HG03103 (cell line): ENCODE measurements around the gene IFT22.
"Not testable (repeated sequence)": the region's sequence is repeated elsewhere in the genome, so short reads cannot be mapped to it uniquely, and the experiment has no call there.

Experiments
- ATAC-seq: cut with Tn5 transposase; IDR thresholded peaks from one replicate; pipeline ENCODE4 v1.9.1; 2021; ENCODE audit warnings: low read depth; ENCODE audit not compliant: unreplicated experiment

IFT22 gene

DNA sequence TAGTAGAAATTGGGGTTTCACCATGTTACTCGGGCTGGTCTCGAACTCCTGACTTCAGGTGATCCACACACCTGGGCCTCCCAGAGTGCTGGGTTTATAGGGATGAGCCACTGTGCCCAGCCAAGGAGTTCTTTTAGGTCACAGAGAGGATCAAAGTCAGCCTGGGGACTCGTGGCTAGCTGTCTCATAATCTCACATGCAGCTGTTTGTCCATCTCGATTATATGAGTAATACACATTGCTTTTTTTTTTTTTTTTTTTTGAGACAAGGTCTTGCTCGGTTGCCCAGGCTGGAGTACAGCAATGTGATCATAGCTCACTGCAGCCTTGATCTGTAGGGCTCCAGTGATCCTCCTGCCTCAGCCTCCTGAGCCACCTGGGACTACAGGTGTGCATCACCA lies 2.2 kb downstream of the IFT22 start:
- ATAC-seq = no peak

DNA sequence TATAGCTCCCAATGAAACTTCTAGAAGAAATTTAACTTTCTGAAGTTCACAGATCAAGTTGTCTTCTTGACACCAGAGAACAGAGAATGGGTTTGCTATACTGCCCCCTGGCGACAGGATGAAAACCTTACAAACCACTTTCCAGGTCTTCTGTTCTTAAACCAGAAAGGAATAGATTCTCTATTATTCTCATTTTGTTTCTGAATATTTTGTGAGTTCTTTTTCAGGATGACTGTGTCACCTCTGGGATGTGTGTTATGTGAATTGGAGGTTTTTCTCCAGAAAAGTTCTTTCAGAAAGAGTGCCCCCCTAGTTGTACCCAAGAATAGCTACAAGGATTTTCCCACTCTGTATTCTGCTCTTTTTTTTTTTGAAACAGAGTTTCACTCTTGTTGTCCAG lies 6.3 kb downstream of the IFT22 start:
- no peak for ATAC-seq

DNA sequence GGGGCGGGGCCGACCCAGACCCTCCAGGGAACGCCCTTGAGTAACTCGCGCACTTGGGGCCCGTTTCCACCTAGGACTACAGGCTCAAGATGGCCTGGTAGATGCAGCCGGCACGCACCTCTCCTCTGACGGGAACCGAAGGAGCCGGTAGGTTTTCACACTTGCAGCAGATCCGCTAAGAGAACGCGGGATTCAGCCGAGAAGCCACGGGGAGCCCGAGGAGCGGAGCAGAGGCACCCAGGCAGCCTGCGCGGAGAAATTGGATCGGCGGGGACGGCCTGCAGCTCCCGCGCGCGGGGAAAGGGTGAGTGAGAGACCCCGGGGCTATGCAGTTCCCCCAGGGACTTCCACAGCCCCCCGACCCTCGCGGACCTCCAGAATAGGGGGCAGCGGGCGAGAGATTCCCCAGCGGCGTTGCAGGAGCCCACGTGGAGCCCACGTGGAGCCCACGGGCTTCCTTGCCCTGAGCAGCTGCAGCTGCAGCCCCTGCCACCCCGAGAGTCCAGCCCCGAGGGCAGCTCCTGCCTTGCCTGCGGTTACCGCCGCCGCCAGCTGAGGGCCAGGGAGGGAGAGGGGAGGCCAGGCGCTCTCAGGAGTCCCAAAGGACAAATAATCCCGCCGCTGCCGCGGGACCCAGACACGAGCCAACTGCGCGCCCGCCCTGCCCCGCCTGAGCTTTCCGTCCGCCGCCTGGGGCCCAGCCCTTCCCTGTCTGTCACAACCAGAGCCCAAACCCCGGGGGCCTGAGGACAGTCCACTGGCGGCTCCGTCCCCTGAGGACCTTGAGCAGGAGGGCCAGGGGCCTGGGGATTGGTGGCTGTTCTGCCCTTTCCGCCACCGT lies 13.1 kb downstream of the IFT22 start:
- ATAC-seq = no peak

DNA sequence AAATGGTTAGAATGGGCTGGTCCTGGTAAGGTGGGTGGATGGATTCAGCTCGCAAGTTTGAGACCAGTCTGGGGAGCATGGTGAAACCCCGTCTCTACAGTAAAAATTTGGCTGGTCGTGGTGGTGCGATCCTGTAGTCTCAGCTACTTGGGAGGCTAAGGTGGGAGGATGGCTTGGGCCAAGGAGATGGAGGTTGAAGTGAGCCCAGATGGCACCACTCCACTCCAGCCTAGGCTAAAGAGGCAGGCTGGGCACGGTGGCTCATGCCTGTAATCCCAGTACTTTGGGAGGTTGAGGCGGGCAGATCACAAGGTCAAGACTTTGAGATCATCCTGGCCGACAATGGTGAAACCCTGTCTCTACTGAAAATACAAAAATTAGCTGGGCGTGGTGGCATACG lies 15.3 kb downstream of the IFT22 start:
- no peak for ATAC-seq

DNA sequence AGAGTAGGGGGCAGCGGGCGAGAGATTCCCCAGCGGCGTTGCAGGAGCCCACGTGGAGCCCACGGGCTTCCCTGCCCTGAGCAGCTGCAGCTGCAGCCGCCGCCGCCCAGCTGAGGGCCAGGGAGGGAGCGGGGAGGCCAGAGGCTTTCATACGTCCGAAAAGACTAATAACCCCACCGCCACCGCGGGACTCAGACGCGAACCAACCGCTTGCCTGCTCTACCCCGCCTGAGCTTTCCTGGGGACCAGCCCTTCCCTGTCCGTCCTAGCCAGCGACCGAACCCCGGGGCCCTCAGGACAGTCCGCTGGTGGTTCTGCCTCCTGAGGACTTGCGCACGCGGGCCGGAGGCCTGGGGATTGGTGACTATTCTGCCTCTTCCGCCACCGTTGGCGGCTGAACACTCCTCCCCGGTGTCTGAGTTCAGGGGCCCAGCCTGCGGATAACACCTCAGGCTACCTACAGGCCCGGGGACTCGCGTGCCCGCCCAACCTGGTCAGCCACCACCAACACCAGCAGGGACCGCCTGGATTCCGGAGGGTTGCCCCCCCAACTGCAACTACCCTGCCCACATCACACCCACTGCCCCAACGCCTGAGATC lies 18.4 kb downstream of the IFT22 start:
- no peak for ATAC-seq

DNA sequence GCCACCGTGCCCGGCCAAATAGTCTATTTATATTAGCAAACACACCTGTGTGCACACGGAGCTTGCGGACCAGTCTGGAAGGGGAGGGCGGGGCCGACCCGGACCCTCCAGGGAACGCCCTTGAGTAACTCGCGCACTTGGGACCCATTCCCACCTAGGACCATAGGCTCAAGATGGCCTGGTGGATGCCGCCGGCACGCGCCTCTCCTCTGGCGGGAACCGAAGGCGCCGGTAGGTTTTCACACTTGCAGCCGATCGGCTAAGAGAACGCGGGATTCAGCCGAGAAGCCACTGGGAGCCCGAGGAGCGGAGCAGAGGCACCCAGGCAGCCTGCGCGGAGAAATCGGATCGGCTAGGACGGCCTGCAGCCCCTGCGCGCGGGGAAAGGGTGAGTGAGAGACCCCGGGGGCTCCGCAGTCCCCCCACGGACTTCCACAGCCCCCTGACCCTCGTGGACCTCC lies 18.9 kb downstream of the IFT22 start:
- ATAC-seq = no peak

DNA sequence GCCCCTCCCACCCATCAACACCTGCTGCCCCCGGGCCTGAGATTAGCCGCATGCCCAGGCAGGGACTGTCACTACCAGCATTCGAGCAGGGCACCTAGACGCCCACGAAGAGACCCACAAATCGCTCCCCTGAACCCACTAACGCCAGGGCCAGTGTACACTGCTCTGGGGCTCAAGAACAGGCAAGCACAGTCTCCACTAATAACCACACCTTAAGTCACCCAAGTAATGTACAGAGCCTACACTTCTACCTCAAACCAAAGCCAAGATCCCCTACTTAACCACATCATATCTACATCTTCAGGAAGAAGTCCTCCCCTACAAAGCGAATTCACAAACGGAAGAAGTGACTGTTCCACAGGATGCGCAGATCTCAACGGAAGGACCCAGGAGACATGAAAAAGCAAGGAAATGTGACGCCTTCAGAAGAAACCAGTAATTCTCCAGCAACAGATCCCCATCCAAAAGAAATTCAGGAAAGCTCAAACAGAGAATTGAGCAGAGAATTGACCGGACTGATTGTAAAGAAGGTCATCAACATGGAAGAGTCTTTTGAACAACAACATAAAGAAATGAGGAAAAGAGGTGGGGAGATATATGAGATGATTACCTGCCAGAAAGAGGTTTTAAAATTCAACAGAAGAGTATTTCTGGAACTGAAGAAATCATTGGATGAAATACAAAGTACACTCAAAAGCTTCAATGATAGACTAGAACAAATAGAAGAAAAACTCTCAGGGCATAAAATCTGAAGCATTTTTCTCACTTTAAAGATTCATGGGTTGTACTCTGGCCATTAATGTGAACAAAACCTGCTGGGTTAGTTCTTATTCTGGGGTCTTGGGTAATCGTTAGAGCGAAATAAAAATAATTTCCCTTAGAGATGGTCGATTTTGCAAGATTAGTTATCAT lies 20.9 kb downstream of the IFT22 start:
- ATAC-seq = no peak

DNA sequence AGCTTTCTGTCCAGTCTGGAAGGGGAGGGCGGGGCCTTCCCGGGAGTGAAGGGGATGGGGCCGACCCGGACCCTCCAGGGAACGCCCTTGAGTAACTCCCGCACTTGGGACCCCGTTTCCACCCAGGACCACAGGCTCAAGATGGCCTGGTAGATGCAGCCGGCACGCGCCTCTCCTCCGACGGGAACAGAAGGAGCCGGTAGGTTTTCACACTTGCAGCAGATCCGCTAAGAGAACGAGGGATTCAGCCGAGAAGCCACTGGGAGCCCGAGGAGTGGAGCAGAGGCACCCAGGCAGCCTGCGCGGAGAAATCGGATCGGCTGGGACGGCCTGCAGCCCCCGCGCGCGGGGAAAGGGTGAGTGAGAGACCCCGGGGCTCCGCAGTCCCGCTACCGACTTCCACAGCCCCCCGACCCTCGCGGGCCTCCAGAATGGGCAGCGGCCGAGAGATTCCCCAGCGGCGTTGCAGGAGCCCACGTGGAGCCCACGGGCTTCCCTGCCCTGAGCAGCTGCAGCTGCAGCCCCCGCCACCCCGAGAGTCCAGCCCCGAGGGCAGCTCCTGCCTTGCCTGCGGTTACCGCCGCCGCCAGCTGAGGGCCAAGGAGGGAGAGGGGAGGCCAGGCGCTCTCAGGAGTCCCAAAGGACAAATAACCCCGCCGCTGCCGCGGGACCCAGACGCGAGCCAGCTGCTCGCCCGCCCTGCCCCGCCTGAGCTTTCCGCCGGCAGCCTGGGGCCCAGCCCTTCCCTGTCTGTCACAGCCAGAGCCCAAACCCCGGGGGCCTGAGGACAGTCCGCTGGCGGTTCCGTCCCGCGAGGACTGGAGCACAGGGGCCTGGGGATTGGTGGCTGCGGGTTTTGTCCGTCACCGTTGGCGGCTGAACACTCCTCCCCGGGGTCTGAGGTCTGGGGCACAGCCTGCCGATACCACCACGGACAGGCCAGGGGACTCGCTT lies 21.8 kb downstream of the IFT22 start:
- ATAC-seq = no peak

DNA sequence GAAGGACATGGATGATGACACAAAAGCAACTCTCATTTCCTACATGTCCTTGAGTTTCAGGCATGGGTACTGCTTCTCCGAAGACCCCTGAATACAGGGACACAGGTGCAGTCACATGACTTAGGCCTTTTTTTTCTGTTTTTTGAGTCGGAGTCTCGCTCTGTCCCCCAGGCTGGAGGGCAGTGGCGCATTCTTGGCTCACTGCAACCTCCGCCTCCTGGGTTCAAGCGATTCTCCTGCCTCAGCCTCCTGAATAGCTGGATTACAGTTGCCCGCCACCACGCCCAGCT lies 26.8 kb downstream of the IFT22 start:
- ATAC-seq = no peak

DNA sequence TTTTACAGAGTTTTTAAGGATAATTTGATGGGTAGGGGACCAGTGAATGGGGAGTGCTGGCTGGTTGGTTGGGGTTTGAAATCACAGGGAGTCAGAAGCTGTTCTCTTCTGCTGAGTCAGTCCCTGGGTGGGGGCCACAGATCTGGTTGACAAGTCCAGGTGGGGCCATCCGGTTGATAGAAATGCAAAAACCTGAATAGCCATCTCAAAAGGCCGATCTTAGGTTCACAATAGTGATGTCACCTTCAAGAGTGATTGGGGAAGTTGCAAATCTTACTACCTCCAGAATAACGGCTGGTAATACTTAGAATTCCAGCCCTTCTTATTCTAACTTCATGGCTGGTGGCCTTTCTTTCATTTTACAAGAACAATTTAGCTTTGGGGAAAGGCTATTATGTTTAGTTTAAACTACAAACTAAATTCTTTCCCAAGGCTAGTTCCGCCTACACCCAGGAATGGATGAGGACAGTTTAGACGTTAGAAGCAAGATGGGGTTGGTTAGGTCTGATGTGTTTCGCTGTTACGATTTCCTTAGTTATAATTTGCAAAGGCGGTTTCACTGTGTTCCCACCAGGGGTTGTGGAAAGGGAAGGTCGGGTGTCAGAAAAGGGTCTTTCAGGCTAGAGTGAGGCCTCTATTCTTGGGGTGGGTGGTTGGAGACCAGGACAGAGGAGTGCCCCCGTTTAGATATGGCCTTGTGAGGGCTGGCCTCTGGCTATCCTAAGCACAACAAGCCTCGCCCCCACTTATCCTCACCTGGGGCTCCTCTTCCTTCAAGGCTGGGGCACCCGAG lies 27.4 kb downstream of the IFT22 start:
- no peak for ATAC-seq

DNA sequence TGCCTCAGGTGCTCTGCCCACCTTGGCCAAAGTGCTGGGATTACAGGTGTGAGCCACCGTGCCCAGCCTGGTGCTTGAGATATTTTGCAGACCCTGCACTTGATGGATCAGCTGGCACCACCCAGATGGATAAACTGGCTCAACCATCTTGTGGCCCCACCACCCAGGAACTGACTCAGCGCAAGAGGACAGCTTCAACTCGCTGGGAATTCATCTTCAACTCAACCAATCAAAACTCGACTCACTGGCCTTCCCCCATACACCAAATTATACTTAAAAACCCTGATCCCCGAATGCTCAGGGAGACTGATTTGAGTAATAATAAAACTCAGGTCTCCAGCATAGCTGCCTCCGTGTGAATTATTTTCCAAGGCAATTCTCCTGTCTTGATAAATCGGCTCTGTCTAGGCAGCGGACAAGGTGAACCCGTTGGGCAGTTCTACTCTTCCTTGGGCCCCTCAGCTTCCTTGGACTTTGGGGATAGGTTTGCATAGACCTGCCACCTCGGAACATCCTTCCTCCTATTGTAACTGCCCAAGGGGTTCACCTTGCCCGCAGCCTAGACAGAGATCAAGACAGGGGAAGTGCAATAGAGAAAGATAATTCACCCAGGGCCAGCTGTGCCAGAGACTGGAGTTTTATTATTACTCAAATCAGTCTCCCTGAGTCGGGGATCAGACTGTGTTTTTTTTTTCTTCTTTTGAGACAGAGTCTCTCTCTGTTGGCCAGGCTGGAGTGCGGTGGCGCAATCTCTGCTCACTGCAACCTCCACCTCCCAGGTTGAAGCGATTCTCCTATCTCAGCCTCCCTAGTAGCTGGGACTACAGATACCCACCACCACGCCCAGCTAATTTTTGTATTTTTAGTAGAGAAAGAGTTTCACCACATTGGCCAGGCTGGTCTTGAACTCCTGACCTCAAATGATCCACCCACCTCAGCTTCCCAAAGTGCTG lies 28.3 kb downstream of the IFT22 start:
- not testable (repeated sequence) for ATAC-seq

DNA sequence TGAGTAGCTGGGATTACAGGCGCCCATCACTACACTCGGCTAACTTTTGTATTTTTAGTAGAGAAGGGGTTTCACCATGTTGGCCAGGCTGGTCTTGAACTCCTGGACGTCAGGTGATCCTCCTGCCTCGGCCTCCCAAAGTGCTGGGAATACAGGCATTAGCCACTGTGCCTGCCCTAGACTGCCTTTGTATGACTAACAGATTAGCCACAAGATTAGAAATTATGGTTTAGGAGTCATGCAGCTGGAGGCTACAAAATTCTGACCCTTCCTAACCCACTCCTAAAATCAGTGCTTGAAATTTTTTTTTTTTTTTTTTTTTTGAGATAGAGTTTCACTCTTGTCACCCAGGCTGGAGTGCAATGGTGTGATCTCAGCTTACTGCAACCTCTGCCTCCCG lies 29.0 kb downstream of the IFT22 start:
- ATAC-seq = not testable (repeated sequence)

DNA sequence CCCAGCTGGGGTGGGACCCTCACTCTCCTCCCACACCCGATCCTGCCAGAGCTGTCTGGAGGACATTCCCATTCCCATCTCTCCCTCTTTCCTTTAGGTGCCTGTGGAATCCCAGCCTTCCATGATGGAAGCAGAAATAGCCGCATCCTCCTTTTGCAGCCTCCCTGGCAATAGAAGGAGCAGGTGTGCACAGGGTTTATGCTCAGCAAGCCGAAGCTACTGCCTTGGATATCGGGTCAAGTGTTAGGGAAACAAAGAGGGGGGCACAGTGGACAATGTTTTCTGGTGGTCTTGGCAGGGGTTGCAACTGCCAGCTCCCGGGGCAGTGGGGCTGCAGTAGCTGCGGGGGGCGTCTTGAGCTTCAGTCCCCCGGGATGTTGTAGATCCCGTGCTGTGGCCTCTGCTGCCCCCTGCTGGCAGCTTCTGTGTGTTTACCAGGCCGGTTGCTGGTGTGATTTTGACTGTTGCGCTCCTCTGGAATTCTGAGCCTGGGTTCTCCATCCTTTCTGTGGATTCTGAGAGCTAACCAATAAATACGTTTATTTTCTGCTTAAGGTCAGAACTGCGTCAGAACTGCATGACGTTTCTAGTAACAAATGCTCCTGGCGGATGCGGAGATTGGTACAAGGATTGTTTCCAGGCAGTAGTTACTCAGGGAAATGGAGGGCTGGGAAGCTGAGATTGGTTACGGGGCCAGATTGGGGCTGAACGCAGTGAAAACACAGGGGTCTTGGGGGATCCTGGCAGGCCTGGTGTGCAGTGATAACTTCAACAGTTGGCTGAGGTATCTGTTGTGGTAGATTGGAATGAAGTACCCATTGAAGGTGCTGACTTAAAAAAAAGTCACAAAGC lies 31.2 kb downstream of the IFT22 start:
- not testable (repeated sequence) for ATAC-seq

DNA sequence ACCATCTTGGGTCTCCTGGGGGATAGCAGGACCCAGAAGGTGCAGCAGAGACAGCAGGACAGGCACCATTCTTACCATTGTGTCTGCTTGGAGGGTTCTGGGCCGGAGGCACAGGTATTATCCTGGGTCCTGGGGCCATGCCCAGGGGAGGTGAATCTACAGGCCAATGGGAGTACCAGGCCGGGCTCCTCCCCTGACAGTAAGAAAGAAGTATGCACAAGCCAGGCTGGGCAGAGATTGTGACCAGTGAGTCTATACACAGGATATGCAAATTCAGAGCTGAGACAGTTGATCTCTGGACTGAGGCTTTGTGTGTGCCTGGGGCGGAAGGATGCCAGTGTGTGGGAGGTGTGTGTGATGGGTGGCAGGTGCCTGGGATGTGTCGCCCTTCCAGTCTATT lies 31.9 kb downstream of the IFT22 start:
- ATAC-seq = not testable (repeated sequence)

DNA sequence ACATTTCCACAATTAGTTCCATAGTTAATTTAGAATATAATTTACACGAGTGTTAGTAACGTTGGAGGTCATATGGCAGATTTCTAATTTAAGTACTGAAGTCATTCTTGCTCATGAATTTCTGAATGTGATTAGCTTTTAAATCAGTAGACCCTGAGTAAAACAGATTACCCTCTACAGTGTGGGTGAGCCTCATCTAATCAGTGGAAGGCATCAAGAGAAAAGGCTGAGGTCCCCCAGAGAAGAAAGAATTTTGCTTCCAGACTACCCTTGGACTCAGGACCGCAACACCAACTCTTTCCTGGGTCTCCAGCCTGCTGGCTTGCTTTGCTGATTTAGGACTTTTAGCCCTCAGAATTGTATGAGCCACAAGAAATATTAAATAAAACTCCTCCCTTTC lies 33.2 kb downstream of the IFT22 start:
- ATAC-seq = no peak

DNA sequence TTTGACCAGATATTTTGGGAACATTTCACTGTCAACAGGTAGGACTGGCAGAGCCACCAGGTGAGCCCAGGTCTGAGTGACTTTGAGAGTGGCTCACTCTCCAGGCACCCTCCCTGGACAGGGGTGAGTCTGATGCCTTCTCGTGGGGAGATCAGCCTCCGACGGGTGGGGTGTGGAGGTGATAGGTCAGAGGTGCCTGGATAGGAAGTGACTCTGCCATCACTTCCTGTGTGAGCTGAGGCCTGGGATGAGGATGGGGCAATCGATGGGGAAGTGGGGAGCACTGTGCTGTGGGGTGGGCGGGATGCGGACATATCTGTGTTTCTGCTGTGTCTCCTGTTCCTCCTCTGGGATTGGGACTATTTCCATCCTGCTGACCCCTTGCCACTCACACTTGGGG lies 34.6 kb downstream of the IFT22 start:
- no peak for ATAC-seq

DNA sequence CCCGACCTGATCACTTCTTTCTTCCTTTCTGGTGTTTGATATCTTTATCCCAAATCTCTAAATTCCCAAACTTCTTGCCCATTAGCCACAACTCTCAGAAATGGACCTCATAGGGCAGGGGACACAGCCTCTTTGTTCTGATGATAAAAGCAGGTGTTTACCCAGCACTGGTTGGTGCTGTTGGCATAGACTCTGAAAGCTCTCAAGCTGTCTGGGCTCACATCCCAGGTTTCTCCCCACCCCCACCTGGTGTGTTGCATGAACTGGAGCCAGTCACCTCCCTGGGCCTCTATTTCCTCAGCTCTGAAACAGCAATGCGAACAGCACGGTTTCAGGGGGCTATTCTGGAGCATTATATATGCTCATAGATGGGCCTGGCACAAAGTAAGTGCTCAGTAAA lies 35.7 kb downstream of the IFT22 start:
- ATAC-seq = not testable (repeated sequence)
